SU-DHL-6 (cell line): ENCODE measurements around the gene SLC39A9.

Source experiments
- CTCF ChIP-seq: fragments of 200-600 bp; sonication (generic); IDR thresholded peaks from one replicate; pipeline ENCODE4 v1.5.1; 2017; ENCODE audit warnings: antibody characterized with exemption, mild to moderate bottlenecking, low read length, moderate library complexity; ENCODE audit not compliant: insufficient read depth, poor library complexity, severe bottlenecking
- EZH2phosphoT487 ChIP-seq: fragments of 200-600 bp; sonication (generic), shearing (Covaris generic); conservative IDR thresholded peaks from 2 replicates; pipeline ENCODE4 v1.6.1; 2018; ENCODE audit warnings: mild to moderate bottlenecking, antibody characterized with exemption, low read length, moderate library complexity, mixed read lengths

- no peak for TF ChIP-seq CTCF
- no peak for TF ChIP-seq EZH2phosphoT487
Observed at GRCh38 chr14:69441948-69442347, 43.5 kb downstream of the SLC39A9 start.
